H1 (cell line): ENCODE measurements around the gene MYO3A. TPM values are rescaled to one million over a fixed set of nuclear protein-coding genes. Genes with fewer than 3 reads are reported as not detected.

Experiments used
- CTCF ChIA-PET: fragments of 300-600 bp; sonication (Branson Sonifier 250); formaldehyde crosslinking; loops from one replicate; lab custom pipeline; 2021; ENCODE audit not compliant: partially characterized antibody; lab: Charles Lee
- POLR2A ChIA-PET: fragments of 300-600 bp; sonication (Branson Sonifier 250); formaldehyde crosslinking; loops from one replicate; lab custom pipeline; 2021; ENCODE audit warnings: inconsistent platforms; ENCODE audit not compliant: partially characterized antibody; lab: Charles Lee
- DNase-seq, 2 experiments: peaks; one replicate each; pipeline versions ENCODE4 v3.0.0 to v3.0.0-alpha.2; 2010 to 2022; ENCODE audit warnings: low spot score in 2 of 2, low read depth in 1 of 2, mixed read lengths in 1 of 2
- FAIRE-seq: peaks from 2 replicates; lab custom pipeline; 2011; peaks lifted over from hg19 to GRCh38; lab: Jason Lieb, UNC
- H2AFZ ChIP-seq: 2 replicates; pipeline ENCODE4 v1.8.1; 2012; ENCODE audit warnings: low read length, inconsistent platforms
- H2AK5ac ChIP-seq: 2 replicates; pipeline ENCODE4 v1.6.1; 2013; ENCODE audit warnings: low read depth, low read length
- H2BK120ac ChIP-seq: replicated peaks from 2 replicates; pipeline ENCODE3; 2013; ENCODE audit warnings: low read depth, low read length, inconsistent platforms
- H2BK12ac ChIP-seq: 2 replicates; pipeline ENCODE4 v1.6.1; 2013; ENCODE audit warnings: low read depth, low read length
- H2BK15ac ChIP-seq: 2 replicates; pipeline ENCODE4 v1.6.1; 2013; ENCODE audit warnings: low read length
- H2BK20ac ChIP-seq: 2 replicates; pipeline ENCODE4 v1.6.1; 2013; ENCODE audit warnings: low read length
- H2BK5ac ChIP-seq: 2 replicates; pipeline ENCODE4 v1.6.1; 2013; ENCODE audit warnings: low read depth, low read length
- H3K14ac ChIP-seq: 2 replicates; pipeline ENCODE4 v1.6.1; 2013; ENCODE audit warnings: inconsistent platforms; ENCODE audit not compliant: insufficient read length
- H3K18ac ChIP-seq: 2 replicates; pipeline ENCODE4 v1.6.1; 2013; ENCODE audit warnings: low read length; ENCODE audit errors: extremely low read depth
- H3K23ac ChIP-seq: 2 replicates; pipeline ENCODE4 v1.6.1; 2013; ENCODE audit warnings: inconsistent platforms; ENCODE audit not compliant: insufficient read length
- H3K23me2 ChIP-seq: 2 replicates; pipeline ENCODE4 v1.6.1; 2013; ENCODE audit warnings: low read depth, low read length
- H3K27ac ChIP-seq: 2 replicates; pipeline ENCODE4 v1.6.1; 2011; ENCODE audit warnings: low read depth, low read length, inconsistent platforms
- H3K27me3 ChIP-seq, 4 experiments: replicated peaks in 1 of 4; 1 replicate in 1 of 4; 2 replicates in 3 of 4; pipeline versions ENCODE4 v1.6.1 to v1.8.1; 2011 to 2013; ENCODE audit warnings: low read length in 3 of 4, mild to moderate bottlenecking in 3 of 4, inconsistent platforms in 2 of 4, mixed read lengths in 2 of 4, moderate library complexity in 1 of 4; ENCODE audit not compliant: control insufficient read depth in 3 of 4, insufficient read depth in 3 of 4; ENCODE audit errors: extremely low read depth in 1 of 4
- H3K36me3 ChIP-seq, 4 experiments: 2 replicates each; pipeline versions ENCODE4 v1.6.1 to v1.8.1; 2011 to 2013; ENCODE audit warnings: mild to moderate bottlenecking in 4 of 4, low read length in 3 of 4, moderate library complexity in 2 of 4, control low read depth in 1 of 4, inconsistent platforms in 1 of 4; ENCODE audit not compliant: insufficient read depth in 4 of 4, control insufficient read depth in 2 of 4
- H3K4ac ChIP-seq: replicated peaks from 2 replicates; pipeline ENCODE3; 2013; ENCODE audit warnings: low read length, low read depth, mixed read lengths, inconsistent platforms; ENCODE audit not compliant: insufficient read length
- H3K4me1 ChIP-seq, 4 experiments: replicated peaks in 1 of 4; 1 replicate in 1 of 4; 2 replicates in 3 of 4; pipeline versions ENCODE4 v1.6.1 to v1.8.1; 2011 to 2013; ENCODE audit warnings: low read length in 3 of 4, inconsistent platforms in 2 of 4, mixed read lengths in 1 of 4; ENCODE audit not compliant: insufficient read depth in 4 of 4, control insufficient read depth in 3 of 4
- H3K4me2 ChIP-seq, 2 experiments: 2 replicates each; pipeline versions ENCODE4 v1.6.1 to v1.8.1; 2011 to 2013; ENCODE audit warnings: low read depth in 2 of 2, low read length in 2 of 2, control low read depth in 1 of 2, inconsistent platforms in 1 of 2, mild to moderate bottlenecking in 1 of 2; ENCODE audit not compliant: insufficient read depth in 1 of 2
- H3K4me3 ChIP-seq, 4 experiments: fragments of 200-600, 300-600 bp in 1 of 4; sonication (generic), shearing (Covaris generic), sonication (Bioruptor Twin) in 1 of 4; 2 replicates each; pipeline versions ENCODE4 v1.5.1 to v1.8.1; 2011 to 2016; ENCODE audit warnings: low read length in 4 of 4, low read depth in 3 of 4, control low read depth in 2 of 4, inconsistent platforms in 2 of 4, mild to moderate bottlenecking in 2 of 4, mixed read lengths in 1 of 4, moderate library complexity in 1 of 4; ENCODE audit not compliant: insufficient read depth in 2 of 4; ENCODE audit errors: extremely low read depth in 1 of 4
- H3K56ac ChIP-seq: replicated peaks from 2 replicates; pipeline ENCODE3; 2013; ENCODE audit warnings: low read depth, mild to moderate bottlenecking, mixed read lengths, low read length, inconsistent platforms; ENCODE audit not compliant: insufficient read length
- H3K79me1 ChIP-seq: 2 replicates; pipeline ENCODE4 v1.6.1; 2013; ENCODE audit warnings: low read depth, low read length, control low read depth
- H3K79me2 ChIP-seq, 2 experiments: 2 replicates each; pipeline versions ENCODE4 v1.6.1 to v1.8.1; 2012 to 2013; ENCODE audit warnings: low read length in 2 of 2, mild to moderate bottlenecking in 2 of 2, inconsistent platforms in 1 of 2; ENCODE audit not compliant: insufficient read depth in 2 of 2, control insufficient read depth in 1 of 2
- H3K9ac ChIP-seq, 4 experiments: replicated peaks in 1 of 4; 1 replicate in 1 of 4; 2 replicates in 3 of 4; pipeline versions ENCODE4 v1.6.1 to v1.8.1; 2011 to 2013; ENCODE audit warnings: low read depth in 3 of 4, low read length in 3 of 4, control low read depth in 2 of 4, mild to moderate bottlenecking in 2 of 4, moderate library complexity in 2 of 4, inconsistent platforms in 1 of 4; ENCODE audit errors: extremely low read depth in 1 of 4
- H3K9me3 ChIP-seq, 2 experiments: 2 replicates each; pipeline versions ENCODE4 v1.6.1 to v1.8.1; 2012 to 2013; ENCODE audit warnings: mild to moderate bottlenecking in 2 of 2, moderate library complexity in 2 of 2, control low read depth in 1 of 2, inconsistent platforms in 1 of 2, low read depth in 1 of 2, low read length in 1 of 2, mixed read lengths in 1 of 2; ENCODE audit not compliant: insufficient read depth in 2 of 2
- H4K20me1 ChIP-seq, 2 experiments: replicated peaks in 1 of 2; 2 replicates each; pipeline versions ENCODE3 to v1.8.1; 2011 to 2013; ENCODE audit warnings: inconsistent platforms in 2 of 2, low read length in 2 of 2, mild to moderate bottlenecking in 1 of 2; ENCODE audit not compliant: insufficient read depth in 2 of 2, control insufficient read depth in 1 of 2
- H4K5ac ChIP-seq: 2 replicates; pipeline ENCODE4 v1.6.1; 2013; ENCODE audit warnings: low read length, low read depth, mixed read lengths, inconsistent platforms; ENCODE audit not compliant: insufficient read length
- H4K8ac ChIP-seq: 2 replicates; pipeline ENCODE4 v1.8.0; 2013; ENCODE audit warnings: mild to moderate bottlenecking, moderate library complexity, low read length, inconsistent platforms; ENCODE audit not compliant: insufficient read depth; ENCODE audit errors: extremely low read depth
- H4K91ac ChIP-seq: replicated peaks from 2 replicates; pipeline ENCODE3; 2013; ENCODE audit warnings: low read length, mixed read lengths, inconsistent platforms; ENCODE audit not compliant: insufficient read length
- CBX8 ChIP-seq: fragments of 300-800, 300-1000 bp; sonication (generic); IDR thresholded peaks from 2 replicates; pipeline ENCODE4 v1.7.1; 2016; ENCODE audit warnings: low read depth, low read length, borderline replicate concordance
- CHD2 ChIP-seq: IDR thresholded peaks from 2 replicates; pipeline ENCODE4 v1.6.1; 2012; ENCODE audit warnings: low read length, improper control_type of control experiment
- CREB1 ChIP-seq: IDR thresholded peaks from 2 replicates; pipeline ENCODE4 v1.6.1; 2012; ENCODE audit warnings: inconsistent platforms
- CTBP2 ChIP-seq: IDR thresholded peaks from 2 replicates; pipeline ENCODE4 v1.7.0; 2011; ENCODE audit warnings: borderline replicate concordance, mild to moderate bottlenecking, moderate library complexity, mixed read lengths, low read length; ENCODE audit not compliant: insufficient read depth, insufficient read length
- FOSL1 ChIP-seq: IDR thresholded peaks from 2 replicates; pipeline ENCODE4 v1.6.1; 2011; ENCODE audit warnings: mild to moderate bottlenecking, low read depth, low read length, moderate library complexity; ENCODE audit not compliant: insufficient read depth
- HDAC6 ChIP-seq: IDR thresholded peaks from one replicate; pipeline ENCODE4 v1.7.1; 2012; ENCODE audit warnings: low read depth, mild to moderate bottlenecking, inconsistent platforms, low read length, moderate library complexity
- KDM5A ChIP-seq: fragments of 200-600 bp; IDR thresholded peaks from 2 replicates; pipeline ENCODE4 v1.7.1; 2012; ENCODE audit warnings: mild to moderate bottlenecking, low read length, inconsistent platforms, mixed read lengths
- NRF1 ChIP-seq: IDR thresholded peaks from 2 replicates; pipeline ENCODE4 v1.6.1; 2011; ENCODE audit warnings: mild to moderate bottlenecking, low read depth, low read length, improper control_type of control experiment
- POLR2A ChIP-seq, 2 experiments: IDR thresholded peaks; 1 replicate in 1 of 2; 2 replicates in 1 of 2; pipeline ENCODE4 v1.6.1; 2011; ENCODE audit warnings: low read depth in 2 of 2, low read length in 2 of 2, mild to moderate bottlenecking in 2 of 2; ENCODE audit errors: control extremely low read depth in 1 of 2
- POLR2AphosphoS5 ChIP-seq: IDR thresholded peaks from 2 replicates; pipeline ENCODE4 v1.6.1; 2011; ENCODE audit warnings: low read depth, low read length
- SIN3A ChIP-seq, 2 experiments: IDR thresholded peaks in 1 of 2; conservative IDR thresholded peaks in 1 of 2; 2 replicates each; pipeline ENCODE4 v1.6.1; 2011 to 2012; ENCODE audit warnings: low read length in 2 of 2, improper control_type of control experiment in 1 of 2, low read depth in 1 of 2, mild to moderate bottlenecking in 1 of 2
- SP1 ChIP-seq: IDR thresholded peaks from 2 replicates; pipeline ENCODE4 v1.6.1; 2011; ENCODE audit warnings: low read depth, low read length
- TCF12 ChIP-seq: IDR thresholded peaks from 2 replicates; pipeline ENCODE4 v1.6.1; 2011; ENCODE audit warnings: low read depth, mild to moderate bottlenecking, low read length
- YY1 ChIP-seq: IDR thresholded peaks from 2 replicates; pipeline ENCODE4 v1.6.1; 2011; ENCODE audit warnings: low read depth, mild to moderate bottlenecking, low read length
- WGBS, 2 experiments: shearing (Covaris generic) in 1 of 2; methylation state at CpG; one replicate each; pipeline versions ENCODE4 v1.1.6 to v1.1.7; 2013 to 2015; ENCODE audit warnings: low lambda C conversion rate in 2 of 2, mixed read lengths in 2 of 2, inconsistent platforms in 1 of 2, low coverage in 1 of 2, missing lambda C conversion rate in 1 of 2; ENCODE audit not compliant: insufficient replicate concordance in 2 of 2, insufficient coverage in 1 of 2, insufficient read length in 1 of 2; ENCODE audit errors: extremely low coverage in 1 of 2, missing lambda C conversion rate in 1 of 2; 5-methylcytosine and 5-hydroxymethylcytosine counted together
- polyA plus RNA-seq, 7 experiments: library from polyadenylated mRNA; depleted of rRNA in 3 of 7; stranded (reverse) in 5 of 7; unstranded in 2 of 7; fragments of >200 nt in 5 of 7; fragments of 200-250 nt in 2 of 7; gene quantifications; 1 replicate in 5 of 7; 2 replicates in 1 of 7; 4 replicates in 1 of 7; pipeline versions ENCODE4 v1.2.1 to v1.2.3, GENCODE V29; 2011 to 2013; ENCODE audit warnings: missing spikeins in 2 of 7, mixed read lengths in 2 of 7
- total RNA-seq: library from RNA; stranded (reverse); fragmentation: NEBNext Ultra II Directional; extraction: Animal tissue kit (Norgen Biotek cat#: 25700); gene quantifications from 2 replicates; pipeline ENCODE4 v1.2.1, GENCODE V29; 2021
- TF ChIP-seq, protein P1 (sequence below): IDR thresholded peaks from 2 replicates; pipeline ENCODE4 v1.6.1; 2011; ENCODE audit warnings: low read length, improper control_type of control experiment

MYO3A gene
- total and polyA plus RNA-seq, 2 of the 8 experiments (the other 6 are each of a cell fraction or from before 2014, with no cell fraction given) = 3.9 to 5.3 TPM

DNA sequence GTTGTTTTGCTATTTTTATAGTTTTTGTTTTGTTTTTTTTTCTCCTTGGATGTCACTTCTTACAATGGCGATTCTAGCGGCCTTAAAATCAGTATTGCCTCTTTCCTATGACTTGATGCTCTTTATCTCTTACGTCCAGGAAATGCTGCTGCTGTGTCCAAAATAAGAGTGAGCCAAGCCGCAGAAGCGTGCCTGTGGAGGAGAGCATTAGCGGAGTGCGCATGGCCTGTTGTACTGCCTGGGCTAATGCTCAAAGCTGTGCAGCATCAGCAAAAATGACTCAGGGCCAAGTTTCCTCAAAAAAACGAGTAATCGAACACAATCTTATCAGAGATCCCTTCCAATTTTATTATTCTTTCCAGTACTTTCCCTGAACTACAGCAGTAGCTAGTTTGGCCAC lies 264.1 kb downstream of the MYO3A start:
- Histone ChIP-seq H3K14ac (no peak overlapping the region), H2AK5ac (no peak overlapping the region), H3K9ac (no peak overlapping the region), H4K91ac (no peak overlapping the region), H3K79me2 (no peaks in the 10 kb centered on the region), H3K23ac (no peak overlapping the region), H3K23me2 (no peaks in the 10 kb centered on the region), H3K27me3 (peaks cover 0 to 1% (median 0%) of the 10 kb centered on the region in 4 experiments; a peak in 1 of 7 replicates), H3K79me1 (no peaks in the 10 kb centered on the region), H3K4me3 (no peak overlapping the region), H4K20me1 (no peaks in the 10 kb centered on the region), H2BK15ac (no peak overlapping the region; the same call in 1 of the 2 replicates), H3K18ac (no peak overlapping the region), H2AFZ (no peak overlapping the region), H2BK5ac (no peak overlapping the region), H3K4me2 (no peak overlapping the region), H4K8ac (no peak overlapping the region), H3K4me1 (no peaks in the 10 kb centered on the region), H2BK120ac (no peak overlapping the region), H4K5ac (no peak overlapping the region), H3K9me3 (no peaks in the 10 kb centered on the region), H2BK12ac (no peak overlapping the region), H3K36me3 (no peaks in the 10 kb centered on the region), H3K27ac (no peak overlapping the region), H3K56ac (no peak overlapping the region), H3K4ac (no peak overlapping the region), H2BK20ac (no peak overlapping the region)
- TF ChIP-seq NRF1 (no peak), CTBP2 (no peak), YY1 (no peak), SIN3A (conservative IDR thresholded peaks at IDR 0.05 in 1 of 2, IDR thresholded peaks at IDR 0.05 in 1 of 2; ENCODE audit: low read depth in 1 of 2, low read length in 2 of 2) (no peak), SP1 (no peak), KDM5A (no peak), FOSL1 (no peak), HDAC6 (no peak), CBX8 (no peak), CREB1 (no peak), CHD2 (no peak), TCF12 (no peak), POLR2A (IDR thresholded peaks at IDR 0.05; ENCODE audit: control extremely low read depth in 1 of 2, low read depth in 2 of 2, low read length in 2 of 2) (no peak), POLR2AphosphoS5 (no peak)
- TF ChIP-seq, protein P1, sequence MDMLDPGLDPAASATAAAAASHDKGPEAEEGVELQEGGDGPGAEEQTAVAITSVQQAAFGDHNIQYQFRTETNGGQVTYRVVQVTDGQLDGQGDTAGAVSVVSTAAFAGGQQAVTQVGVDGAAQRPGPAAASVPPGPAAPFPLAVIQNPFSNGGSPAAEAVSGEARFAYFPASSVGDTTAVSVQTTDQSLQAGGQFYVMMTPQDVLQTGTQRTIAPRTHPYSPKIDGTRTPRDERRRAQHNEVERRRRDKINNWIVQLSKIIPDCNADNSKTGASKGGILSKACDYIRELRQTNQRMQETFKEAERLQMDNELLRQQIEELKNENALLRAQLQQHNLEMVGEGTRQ = no peak
- CTCF ChIA-PET = interaction anchor here (0.6 to 1.1 kb wide), 2 partner anchors 20 to 91 kb away, joined by 3 to 4 read pairs; no protein-coding TSS in a partner anchor
- DNase-seq (no peak), FAIRE-seq (no peak)
- 91% methylated on average over 9 of the region's 9 CpGs; no CpG with 5 or more reads in 1 of the 2 experiments for WGBS, 2 experiments
- POLR2A ChIA-PET = no interaction called here
